SIG-M5 treated with dmso at 0.1 percent for 504 hours (cell line): ENCODE measurements around the gene PMF1.
A peak's percentile ranks its signal among the peaks of the same experiment; 100 is the strongest.
"Not testable (repeated sequence)": the region's sequence is repeated elsewhere in the genome, so short reads cannot be mapped to it uniquely, and the experiment has no call there.

Source experiments
- DNase-seq: peaks from one replicate; lab custom pipeline; 2025; ENCODE audit not compliant: unreplicated experiment; lab: John Stamatoyannopoulos, UW

Gene PMF1, protein sequence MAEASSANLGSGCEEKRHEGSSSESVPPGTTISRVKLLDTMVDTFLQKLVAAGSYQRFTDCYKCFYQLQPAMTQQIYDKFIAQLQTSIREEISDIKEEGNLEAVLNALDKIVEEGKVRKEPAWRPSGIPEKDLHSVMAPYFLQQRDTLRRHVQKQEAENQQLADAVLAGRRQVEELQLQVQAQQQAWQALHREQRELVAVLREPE

GRCh38 chr1:156212833-156213643, at the start of gene PMF1:
Gene PMF1 (plus strand): TSS chr1:156213007. CDS start chr1:156213016, 9 bp downstream.
- peak; percentile 99 for DNase-seq

- DNase-seq = no peak
Measured at GRCh38 chr1:156163712-156164111, 49.1 kb upstream of the PMF1 start.

DNA sequence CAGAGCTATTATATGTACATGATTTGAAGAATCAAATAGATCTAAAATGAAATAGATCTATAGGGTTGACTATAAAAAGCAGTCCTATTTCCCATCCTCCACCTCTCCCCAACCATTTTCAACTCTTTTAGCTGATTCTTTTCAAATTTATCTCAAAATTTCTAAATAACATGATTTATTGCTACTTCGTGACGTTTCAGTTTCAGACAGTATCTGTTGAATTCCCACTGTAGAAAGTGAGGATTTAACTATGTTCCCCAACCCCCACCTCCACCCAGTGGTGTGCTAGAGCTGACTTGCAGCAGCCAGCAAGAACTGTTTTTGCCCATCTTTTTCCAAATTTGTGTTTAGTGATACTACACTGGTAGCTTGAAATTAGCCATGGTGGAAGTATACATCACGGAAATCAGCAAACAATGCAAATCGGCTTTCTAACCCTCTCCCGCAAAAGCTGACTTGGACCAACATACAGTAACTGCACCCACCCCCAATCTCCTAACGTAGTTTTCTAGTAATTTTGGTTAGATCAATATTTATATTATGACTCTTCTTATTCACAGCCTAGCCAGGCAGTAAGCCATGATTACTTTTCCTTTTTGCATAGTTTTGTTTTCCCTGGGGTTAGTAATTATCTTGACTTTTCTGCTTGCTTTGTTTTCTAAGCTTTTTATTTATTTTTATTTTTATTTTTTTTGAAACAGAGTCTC, 48.5 kb upstream of the PMF1 start:
- DNase-seq = no peak

- no peak for DNase-seq
Measured at GRCh38 chr1:156165083-156165482, 47.7 kb upstream of the PMF1 start.

GRCh38 chr1:156167536-156167935, 45.3 kb upstream of the PMF1 start:
- DNase-seq = no peak

DNA sequence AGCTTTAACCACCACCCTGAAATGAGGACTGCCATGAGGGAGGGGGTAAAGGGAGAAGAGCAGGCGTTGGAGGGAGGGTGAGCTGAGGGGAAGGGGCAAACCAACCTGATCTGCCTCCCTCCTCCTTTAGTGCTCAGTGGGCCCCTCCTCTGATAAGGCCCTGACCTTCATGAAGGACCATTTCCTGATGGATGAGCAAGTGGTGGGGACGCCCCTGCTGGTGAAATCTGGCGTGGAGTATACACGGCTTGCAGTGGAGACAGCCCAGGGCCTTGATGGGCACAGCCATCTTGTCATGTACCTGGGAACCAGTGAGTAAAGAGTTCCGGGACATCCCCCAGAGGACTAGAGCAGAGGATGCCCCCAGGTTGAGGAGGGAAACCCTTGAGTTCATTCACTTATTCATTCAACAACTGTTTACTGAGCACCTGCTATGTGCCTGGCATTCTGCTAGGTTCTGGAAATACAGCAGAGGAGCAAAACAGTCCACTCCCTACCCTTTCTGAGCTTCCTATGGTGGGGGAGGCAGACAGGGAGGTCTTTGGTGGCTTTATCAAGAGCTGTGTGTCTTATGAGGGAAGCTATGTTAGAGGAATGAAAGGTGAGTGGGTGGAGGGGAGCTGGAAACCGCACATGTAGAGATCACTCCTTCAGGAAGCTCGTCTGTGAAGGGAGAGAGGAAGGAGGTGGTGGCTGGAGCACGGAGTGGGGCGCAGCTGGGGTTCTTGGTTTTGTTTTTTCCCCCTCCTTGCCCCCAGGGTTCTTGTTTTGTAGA, 39.9 kb upstream of the PMF1 start:
- no peak for DNase-seq

DNA sequence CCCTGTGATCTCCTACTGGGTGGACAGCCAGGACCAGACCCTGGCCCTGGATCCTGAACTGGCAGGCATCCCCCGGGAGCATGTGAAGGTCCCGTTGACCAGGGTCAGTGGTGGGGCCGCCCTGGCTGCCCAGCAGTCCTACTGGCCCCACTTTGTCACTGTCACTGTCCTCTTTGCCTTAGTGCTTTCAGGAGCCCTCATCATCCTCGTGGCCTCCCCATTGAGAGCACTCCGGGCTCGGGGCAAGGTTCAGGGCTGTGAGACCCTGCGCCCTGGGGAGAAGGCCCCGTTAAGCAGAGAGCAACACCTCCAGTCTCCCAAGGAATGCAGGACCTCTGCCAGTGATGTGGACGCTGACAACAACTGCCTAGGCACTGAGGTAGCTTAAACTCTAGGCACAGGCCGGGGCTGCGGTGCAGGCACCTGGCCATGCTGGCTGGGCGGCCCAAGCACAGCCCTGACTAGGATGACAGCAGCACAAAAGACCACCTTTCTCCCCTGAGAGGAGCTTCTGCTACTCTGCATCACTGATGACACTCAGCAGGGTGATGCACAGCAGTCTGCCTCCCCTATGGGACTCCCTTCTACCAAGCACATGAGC, 36.1 kb upstream of the PMF1 start:
- DNase-seq = no peak

- no peak for DNase-seq
Measured at GRCh38 chr1:156177919-156178654, 34.7 kb upstream of the PMF1 start.

GRCh38 chr1:156180471-156180870, 32.3 kb upstream of the PMF1 start:
- DNase-seq = no peak

DNA sequence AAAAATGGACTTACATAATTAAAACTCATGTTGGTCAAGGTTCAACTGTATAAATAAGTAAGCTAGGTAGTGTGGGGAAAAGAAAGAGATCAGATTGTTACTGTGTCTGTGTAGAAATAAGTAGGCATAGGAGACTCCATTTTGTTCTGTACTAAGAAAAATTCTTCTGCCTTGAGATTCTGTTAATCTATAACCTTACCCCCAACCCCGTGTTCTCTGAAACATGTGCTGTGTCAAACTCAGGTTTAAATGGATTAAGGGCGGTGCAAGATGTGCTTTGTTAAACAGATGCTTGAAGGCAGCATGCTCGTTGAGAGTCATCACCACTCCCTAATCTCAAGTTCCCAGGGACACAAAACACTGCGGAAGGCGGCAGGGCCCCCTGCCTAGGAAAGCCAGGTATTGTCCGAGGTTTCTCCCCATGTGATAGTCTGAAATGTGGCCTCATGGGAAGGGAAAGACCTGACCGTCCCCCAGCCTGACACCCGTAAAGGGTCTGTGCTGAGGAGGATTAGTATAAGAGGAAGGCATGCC, 31.3 kb upstream of the PMF1 start:
- not testable (repeated sequence) for DNase-seq

DNA sequence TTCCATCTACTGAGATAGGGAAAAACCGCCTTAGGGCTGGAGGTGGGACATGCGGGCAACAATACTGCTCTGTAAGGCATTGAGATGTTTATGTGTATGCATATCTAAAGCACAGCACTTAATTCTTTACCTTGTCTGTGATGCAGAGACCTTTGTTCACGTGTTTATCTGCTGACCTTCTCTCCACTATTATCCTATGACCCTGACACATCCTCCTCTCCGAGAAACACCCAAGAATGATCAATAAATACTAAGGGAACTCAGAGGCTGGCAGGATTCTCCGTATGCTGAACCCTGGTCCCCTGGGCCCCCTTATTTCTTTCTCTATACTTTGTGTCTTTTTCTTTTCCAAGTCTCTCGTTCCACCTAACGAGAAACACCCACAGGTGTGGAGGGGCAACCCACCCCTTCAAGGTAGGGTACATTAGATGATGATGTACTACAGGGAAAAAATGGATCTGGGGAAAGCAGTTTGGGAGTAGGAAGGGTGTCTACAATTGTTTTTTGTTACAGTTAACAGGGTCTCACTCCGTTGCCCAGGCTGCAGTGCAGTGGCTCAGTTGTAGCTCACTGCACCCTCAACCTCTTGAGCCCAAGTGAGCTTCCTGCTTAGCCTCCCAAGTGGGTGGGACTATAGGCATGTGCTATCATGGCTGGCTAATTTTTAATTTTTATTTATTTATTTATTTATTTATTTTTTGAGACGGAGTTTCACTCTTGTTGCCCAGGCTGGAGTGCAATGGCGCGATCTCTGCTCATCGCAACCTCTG, 30.6 kb upstream of the PMF1 start:
- not testable (repeated sequence) for DNase-seq

- not testable (repeated sequence) for DNase-seq
Measured at GRCh38 chr1:156186347-156187177, 26.2 kb upstream of the PMF1 start.

- not testable (repeated sequence) for DNase-seq
Measured at GRCh38 chr1:156190265-156190664, 22.5 kb upstream of the PMF1 start.

DNA sequence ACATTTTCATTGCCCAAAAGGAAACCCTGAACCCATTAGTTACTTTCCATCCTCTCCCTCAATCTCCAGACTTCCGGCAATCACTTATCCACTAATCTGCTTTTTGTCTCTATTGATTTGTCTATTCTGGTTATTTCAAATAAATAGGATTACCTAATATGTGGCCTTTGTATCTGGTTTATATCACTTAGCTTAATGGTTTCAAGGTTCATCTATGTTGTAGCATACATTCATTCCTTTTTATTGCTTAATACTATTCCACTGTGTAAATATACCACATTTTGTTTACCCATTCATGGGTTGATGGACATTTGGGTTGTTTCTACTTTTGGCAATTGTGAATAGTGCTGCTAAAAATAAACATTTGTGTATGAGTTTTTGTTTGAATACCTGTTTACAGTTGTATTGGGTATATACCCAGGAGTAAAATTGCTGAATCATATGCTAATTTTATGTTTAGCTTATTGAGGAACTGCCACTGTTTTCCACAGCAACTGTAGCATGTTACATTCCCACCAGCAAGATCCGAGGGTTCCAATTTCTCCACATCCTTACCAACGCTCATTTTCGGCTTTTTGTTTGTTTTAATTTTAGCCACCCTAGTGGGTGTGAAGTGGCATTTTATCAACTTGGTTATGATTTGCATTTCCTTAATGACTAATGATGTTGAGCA, 21.4 kb upstream of the PMF1 start:
- DNase-seq = no peak

GRCh38 chr1:156193208-156193487, 19.7 kb upstream of the PMF1 start:
- DNase-seq = no peak

DNA sequence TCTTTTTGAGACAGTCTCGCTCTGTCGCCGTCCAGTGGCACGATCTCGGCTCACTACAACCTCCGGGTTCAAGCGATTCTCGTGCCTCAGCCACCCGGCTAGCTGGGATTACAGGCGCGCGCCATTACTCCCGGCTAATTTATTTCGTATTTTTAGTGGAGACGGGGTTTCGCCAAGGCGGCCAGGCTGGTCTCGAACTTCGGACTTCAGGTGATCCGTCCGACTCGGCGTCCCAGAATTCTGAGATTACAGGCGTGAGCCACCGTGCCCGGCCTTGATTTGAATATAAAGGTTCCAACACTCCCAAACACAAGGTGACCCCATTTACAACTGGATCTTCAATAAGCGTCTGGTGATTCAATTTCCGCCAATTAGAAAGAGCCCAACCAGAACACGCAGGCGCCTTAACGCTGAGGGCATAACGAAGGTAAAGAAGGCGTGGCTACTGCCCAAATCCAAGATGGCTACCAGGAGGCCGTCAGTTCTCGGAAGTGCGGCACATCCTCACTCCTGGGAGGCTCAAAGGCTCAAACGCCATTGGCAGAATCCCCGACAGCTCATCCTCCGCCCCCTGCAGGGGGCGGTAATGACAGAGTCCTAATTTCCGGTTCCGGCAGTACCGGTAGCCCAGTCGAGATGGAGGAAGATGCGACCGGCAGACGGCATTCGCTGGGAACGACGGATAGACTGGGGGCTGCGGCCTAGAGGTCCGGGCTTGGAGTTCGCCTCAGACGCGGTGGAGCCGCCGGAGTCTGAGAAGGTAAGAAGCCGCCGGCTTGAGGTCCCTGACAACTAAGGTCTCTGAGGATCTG, 19.1 kb upstream of the PMF1 start, which contains the start of gene SLC25A44:
Gene SLC25A44 (plus strand): TSS at position 617 of the 812 bp plus-strand sequence. CDS start 5,744 bp downstream, outside the sequence.
- peak; percentile 100 for DNase-seq

GRCh38 chr1:156194300-156194652, 18.5 kb upstream of the PMF1 start:
- DNase-seq = no peak
